GM12878 (cell line): ENCODE measurements around the gene PRKCE. TPM values are rescaled to one million over a fixed set of nuclear protein-coding genes. Genes with fewer than 3 reads are reported as not detected.
A peak's percentile ranks its signal among the peaks of the same experiment; 100 is the strongest.

ENCODE experiments used
- ATAC-seq: fragments of 200-7000 bp; cut with Tn5 transposase; 3 replicates; pipeline ENCODE4 v1.9.1; 2020; ENCODE audit warnings: mild to moderate bottlenecking, moderate library complexity
- BruUV-seq: library from RNA; stranded (reverse); fragments of 400-500 nt; replicated peaks from 2 replicates; lab custom pipeline; 2021; lab: Mats Ljungman, UMichigan
- CTCF ChIA-PET: fragments of 300-600 bp; sonication (Branson Sonifier 250); formaldehyde crosslinking; extraction: SDS; loops from one replicate; lab custom pipeline; 2021; ENCODE audit warnings: inconsistent platforms; lab: Yijun Ruan, JAX
- POLR2A ChIA-PET: fragments of 350-600 bp; formaldehyde crosslinking; extraction: SDS; loops from one replicate; lab custom pipeline; 2021; ENCODE audit warnings: inconsistent platforms; lab: Charles Lee
- RAD21 ChIA-PET: fragments of 300-600 bp; sonication (Branson Sonifier 250); formaldehyde crosslinking; loops from one replicate; lab custom pipeline; 2023; ENCODE audit warnings: antibody characterized with exemption; ENCODE audit not compliant: unreplicated experiment; lab: Charles Lee
- SMC1A ChIA-PET: fragments of 300-600 bp; sonication (Branson Sonifier 250); formaldehyde crosslinking; loops from one replicate; lab custom pipeline; 2023; ENCODE audit not compliant: unreplicated experiment, uncharacterized antibody; lab: Charles Lee
- DNase-seq: peaks from one replicate; pipeline ENCODE4 v3.0.0-alpha.2; 2011; ENCODE audit warnings: low read depth, low spot score
- FAIRE-seq: peaks from 3 replicates; lab custom pipeline; 2011; peaks lifted over from hg19 to GRCh38; lab: Jason Lieb, UNC
- H2AFZ ChIP-seq: 2 replicates; pipeline ENCODE4 v1.6.0; 2011; ENCODE audit warnings: low read depth, low read length, control low read depth; ENCODE audit not compliant: control insufficient read depth
- H3K27ac ChIP-seq: 2 replicates; pipeline ENCODE4 v1.5.1; 2011; ENCODE audit warnings: control low read depth; ENCODE audit not compliant: control insufficient read depth, insufficient read depth
- H3K27me3 ChIP-seq, 2 experiments: replicated peaks in 1 of 2; 2 replicates each; pipeline versions ENCODE4 v1.6.0 to v1.6.1; 2011; ENCODE audit warnings: low read length in 1 of 2; ENCODE audit not compliant: control insufficient read depth in 2 of 2, insufficient read depth in 2 of 2
- H3K36me3 ChIP-seq, 2 experiments: 2 replicates each; pipeline ENCODE4 v1.5.1; 2011; ENCODE audit warnings: low read length in 1 of 2; ENCODE audit not compliant: control insufficient read depth in 2 of 2, insufficient read depth in 2 of 2
- H3K4me1 ChIP-seq: 2 replicates; pipeline ENCODE4 v1.6.1; 2011; ENCODE audit warnings: mild to moderate bottlenecking, low read length, moderate library complexity, mixed read lengths; ENCODE audit not compliant: control insufficient read depth, insufficient read depth
- H3K4me2 ChIP-seq: 2 replicates; pipeline ENCODE4 v1.6.0; 2011; ENCODE audit warnings: control low read depth; ENCODE audit not compliant: control insufficient read depth, insufficient read depth
- H3K4me3 ChIP-seq: fragments of 200-600 bp; sonication (generic); 2 replicates; pipeline ENCODE4 v1.5.1; 2016
- H3K79me2 ChIP-seq: 2 replicates; pipeline ENCODE4 v1.6.0; 2011; ENCODE audit warnings: low read length; ENCODE audit not compliant: control insufficient read depth, insufficient read depth
- H3K9ac ChIP-seq: 2 replicates; pipeline ENCODE4 v1.8.0; 2011; ENCODE audit warnings: low read length, control low read depth, mixed read lengths; ENCODE audit not compliant: control insufficient read depth, insufficient read depth
- H3K9me3 ChIP-seq: replicated peaks from 3 replicates; pipeline ENCODE4 v1.5.1; 2011; ENCODE audit warnings: mild to moderate bottlenecking, low read length; ENCODE audit not compliant: control insufficient read depth, insufficient read depth
- H4K20me1 ChIP-seq: 2 replicates; pipeline ENCODE4 v1.6.0; 2011; ENCODE audit not compliant: control insufficient read depth, insufficient read depth
- CBX3 ChIP-seq: fragments of 200-600 bp; sonication (generic); IDR thresholded peaks from 2 replicates; pipeline ENCODE4 v1.6.1; 2016; ENCODE audit warnings: low read depth, borderline replicate concordance
- FOXM1 ChIP-seq: IDR thresholded peaks from 2 replicates; pipeline ENCODE4 v1.6.1; 2012; ENCODE audit warnings: low read depth, mild to moderate bottlenecking, inconsistent platforms, low read length, moderate library complexity
- IRF5 ChIP-seq: fragments of 450-650 bp; IDR thresholded peaks from 2 replicates; pipeline ENCODE4 v1.6.1; 2017; ENCODE audit warnings: borderline replicate concordance
- NFYB ChIP-seq: IDR thresholded peaks from 2 replicates; pipeline ENCODE4 v1.6.1; 2011; ENCODE audit warnings: low read depth, mild to moderate bottlenecking, low read length, improper control_type of control experiment, moderate library complexity; ENCODE audit not compliant: insufficient read depth
- NR2F1 ChIP-seq: fragments of 450-650 bp; conservative IDR thresholded peaks from 2 replicates; pipeline ENCODE4 v1.6.1; 2017; ENCODE audit warnings: mild to moderate bottlenecking
- PAX8 ChIP-seq: fragments of 450-650 bp; IDR thresholded peaks from 2 replicates; pipeline ENCODE4 v1.6.1; 2017; ENCODE audit warnings: mild to moderate bottlenecking, moderate library complexity
- RAD51 ChIP-seq: fragments of 450-650 bp; IDR thresholded peaks from 2 replicates; pipeline ENCODE4 v1.6.1; 2016; ENCODE audit warnings: moderate library complexity, mild to moderate bottlenecking, inconsistent platforms
- SIN3A ChIP-seq: IDR thresholded peaks from 2 replicates; pipeline ENCODE4 v1.6.1; 2012; ENCODE audit warnings: low read depth, low read length, improper control_type of control experiment
- ZNF622 ChIP-seq: fragments of 450-650 bp; IDR thresholded peaks from 2 replicates; pipeline ENCODE4 v1.6.1; 2017; ENCODE audit warnings: mild to moderate bottlenecking, inconsistent platforms
- ZSCAN29 ChIP-seq: fragments of 450-650 bp; IDR thresholded peaks from 2 replicates; pipeline ENCODE4 v1.6.1; 2017; ENCODE audit warnings: mild to moderate bottlenecking, moderate library complexity
- WGBS: methylation state at CpG from one replicate; pipeline ENCODE4 v1.1.6; 2016; ENCODE audit warnings: low lambda C conversion rate; ENCODE audit not compliant: insufficient replicate concordance, insufficient coverage; ENCODE audit errors: missing lambda C conversion rate; 5-methylcytosine and 5-hydroxymethylcytosine counted together
- in situ Hi-C: fragments of 300-500 bp; cut with MboI; formaldehyde crosslinking; loops from 9 replicates; pipeline ENCODE4 v1.14.3; 2018; ENCODE audit warnings: mixed read lengths
- intact Hi-C: fragments of 100-400 bp; cut with micrococcal nuclease; formaldehyde crosslinking; loops from one replicate; pipeline ENCODE4 v1.14.2; 2022; ENCODE audit not compliant: unreplicated experiment
- polyA plus RNA-seq, 11 experiments: library from polyadenylated mRNA; depleted of rRNA in 4 of 11; unstranded in 6 of 11; stranded (reverse) in 5 of 11; fragments of >200 nt; fragmentation: Nextera tagmentation in 4 of 11; fragmentation: Illumina TruSeq in 1 of 11; extraction: Ambion mirVana in 4 of 11; extraction: Trizol in 1 of 11; gene quantifications; 1 replicate in 1 of 11; 2 replicates in 10 of 11; pipeline versions ENCODE4 v1.2.1 to v1.2.3, GENCODE V29; 2011 to 2016; ENCODE audit warnings: inconsistent platforms in 2 of 11, missing spikeins in 2 of 11, low read depth in 1 of 11
- total RNA-seq, 4 experiments: library from RNA; depleted of rRNA in 3 of 4; stranded (reverse); fragments of >200 nt in 3 of 4; fragmentation: Illumina TruSeq in 1 of 4; extraction: Trizol in 1 of 4; gene quantifications; 2 replicates each; pipeline versions ENCODE4 v1.2.1 to v1.2.3, GENCODE V29; 2013 to 2021
- TF ChIP-seq, protein P1 (sequence below): fragments of 450-650 bp; IDR thresholded peaks from 2 replicates; pipeline ENCODE4 v1.6.1; 2017; ENCODE audit warnings: mild to moderate bottlenecking, moderate library complexity
- TF ChIP-seq, protein P2 (sequence below): fragments of 450-650 bp; formaldehyde crosslinking; IDR thresholded peaks from 2 replicates; pipeline ENCODE4 v1.5.0; 2022; ENCODE audit warnings: mild to moderate bottlenecking, missing genetic modification characterization

The PRKCE gene
- total and polyA plus RNA-seq, 10 of the 15 experiments (the other 5 are each of a cell fraction or from before 2014, with no cell fraction given) = 2.6 to 28.2 (median 11.3) TPM

- CTCF ChIA-PET = interaction anchor here (0.6 to 1.9 kb wide), 7 partner anchors 14 to 188 kb away, joined by 3 to 4 read pairs (median 3); no protein-coding TSS in a partner anchor
- TF ChIP-seq, protein P1, sequence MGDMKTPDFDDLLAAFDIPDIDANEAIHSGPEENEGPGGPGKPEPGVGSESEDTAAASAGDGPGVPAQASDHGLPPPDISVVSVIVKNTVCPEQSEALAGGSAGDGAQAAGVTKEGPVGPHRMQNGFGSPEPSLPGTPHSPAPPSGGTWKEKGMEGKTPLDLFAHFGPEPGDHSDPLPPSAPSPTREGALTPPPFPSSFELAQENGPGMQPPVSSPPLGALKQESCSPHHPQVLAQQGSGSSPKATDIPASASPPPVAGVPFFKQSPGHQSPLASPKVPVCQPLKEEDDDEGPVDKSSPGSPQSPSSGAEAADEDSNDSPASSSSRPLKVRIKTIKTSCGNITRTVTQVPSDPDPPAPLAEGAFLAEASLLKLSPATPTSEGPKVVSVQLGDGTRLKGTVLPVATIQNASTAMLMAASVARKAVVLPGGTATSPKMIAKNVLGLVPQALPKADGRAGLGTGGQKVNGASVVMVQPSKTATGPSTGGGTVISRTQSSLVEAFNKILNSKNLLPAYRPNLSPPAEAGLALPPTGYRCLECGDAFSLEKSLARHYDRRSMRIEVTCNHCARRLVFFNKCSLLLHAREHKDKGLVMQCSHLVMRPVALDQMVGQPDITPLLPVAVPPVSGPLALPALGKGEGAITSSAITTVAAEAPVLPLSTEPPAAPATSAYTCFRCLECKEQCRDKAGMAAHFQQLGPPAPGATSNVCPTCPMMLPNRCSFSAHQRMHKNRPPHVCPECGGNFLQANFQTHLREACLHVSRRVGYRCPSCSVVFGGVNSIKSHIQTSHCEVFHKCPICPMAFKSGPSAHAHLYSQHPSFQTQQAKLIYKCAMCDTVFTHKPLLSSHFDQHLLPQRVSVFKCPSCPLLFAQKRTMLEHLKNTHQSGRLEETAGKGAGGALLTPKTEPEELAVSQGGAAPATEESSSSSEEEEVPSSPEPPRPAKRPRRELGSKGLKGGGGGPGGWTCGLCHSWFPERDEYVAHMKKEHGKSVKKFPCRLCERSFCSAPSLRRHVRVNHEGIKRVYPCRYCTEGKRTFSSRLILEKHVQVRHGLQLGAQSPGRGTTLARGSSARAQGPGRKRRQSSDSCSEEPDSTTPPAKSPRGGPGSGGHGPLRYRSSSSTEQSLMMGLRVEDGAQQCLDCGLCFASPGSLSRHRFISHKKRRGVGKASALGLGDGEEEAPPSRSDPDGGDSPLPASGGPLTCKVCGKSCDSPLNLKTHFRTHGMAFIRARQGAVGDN = peak; percentile 17; the same call in 1 of the 2 replicates
- no peak for TF ChIP-seq NFYB
- no peak; the same call in 1 of the 2 replicates for TF ChIP-seq FOXM1
- no peak for TF ChIP-seq CBX3
- TF ChIP-seq ZSCAN29 = no peak
- TF ChIP-seq IRF5 = peak; percentile 47; the same call in 1 of the 2 replicates
- TF ChIP-seq, protein P2, sequence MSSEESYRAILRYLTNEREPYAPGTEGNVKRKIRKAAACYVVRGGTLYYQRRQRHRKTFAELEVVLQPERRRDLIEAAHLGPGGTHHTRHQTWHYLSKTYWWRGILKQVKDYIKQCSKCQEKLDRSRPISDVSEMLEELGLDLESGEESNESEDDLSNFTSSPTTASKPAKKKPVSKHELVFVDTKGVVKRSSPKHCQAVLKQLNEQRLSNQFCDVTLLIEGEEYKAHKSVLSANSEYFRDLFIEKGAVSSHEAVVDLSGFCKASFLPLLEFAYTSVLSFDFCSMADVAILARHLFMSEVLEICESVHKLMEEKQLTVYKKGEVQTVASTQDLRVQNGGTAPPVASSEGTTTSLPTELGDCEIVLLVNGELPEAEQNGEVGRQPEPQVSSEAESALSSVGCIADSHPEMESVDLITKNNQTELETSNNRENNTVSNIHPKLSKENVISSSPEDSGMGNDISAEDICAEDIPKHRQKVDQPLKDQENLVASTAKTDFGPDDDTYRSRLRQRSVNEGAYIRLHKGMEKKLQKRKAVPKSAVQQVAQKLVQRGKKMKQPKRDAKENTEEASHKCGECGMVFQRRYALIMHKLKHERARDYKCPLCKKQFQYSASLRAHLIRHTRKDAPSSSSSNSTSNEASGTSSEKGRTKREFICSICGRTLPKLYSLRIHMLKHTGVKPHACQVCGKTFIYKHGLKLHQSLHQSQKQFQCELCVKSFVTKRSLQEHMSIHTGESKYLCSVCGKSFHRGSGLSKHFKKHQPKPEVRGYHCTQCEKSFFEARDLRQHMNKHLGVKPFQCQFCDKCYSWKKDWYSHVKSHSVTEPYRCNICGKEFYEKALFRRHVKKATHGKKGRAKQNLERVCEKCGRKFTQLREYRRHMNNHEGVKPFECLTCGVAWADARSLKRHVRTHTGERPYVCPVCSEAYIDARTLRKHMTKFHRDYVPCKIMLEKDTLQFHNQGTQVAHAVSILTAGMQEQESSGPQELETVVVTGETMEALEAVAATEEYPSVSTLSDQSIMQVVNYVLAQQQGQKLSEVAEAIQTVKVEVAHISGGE (CRISPR knock-in tag) = peak; percentile 56
- TF ChIP-seq RAD51 = no peak
- TF ChIP-seq NR2F1 = 0 out of 2 replicates have a peak, but pooled peaks have one; percentile 19
- TF ChIP-seq SIN3A = 0 out of 2 replicates have a peak, but pooled peaks have one; percentile 47
- no peak for TF ChIP-seq PAX8
- no peak for TF ChIP-seq ZNF622
These were observed 40.2 kb upstream of the PRKCE start, which contains the start of gene SRBD1 for GRCh38 chr2:45611020-45611859. SRBD1 (minus strand) TSS chr2:45611267; CDS start chr2:45605441, 5,826 bp downstream.

More at GRCh38 chr2:45611020-45611859, 40.2 kb upstream of the PRKCE start, which contains the start of gene SRBD1:
- H2AFZ ChIP-seq = peak within 1 kb of the TSS; percentile 94
- SMC1A ChIA-PET = interaction anchor here (0.7 to 1.8 kb wide), 7 partner anchors 22 to 382 kb away, joined by 3 to 6 read pairs (median 4); no protein-coding TSS in a partner anchor
- WGBS = 2% methylated on average over 44 of the region's 44 CpGs
- no peaks in the 10 kb centered on the region for H3K9me3 ChIP-seq
- H4K20me1 ChIP-seq = no peaks in the 10 kb centered on the region
- H3K27me3 ChIP-seq = no peaks in the 10 kb centered on the region
- FAIRE-seq (peak; percentile 85), DNase-seq (peak; percentile 73), ATAC-seq (peak; percentile 94)
- H3K4me2 ChIP-seq = peak within 1 kb of the TSS; percentile 85
- peak within 1 kb of the TSS; percentile 97 for H3K4me3 ChIP-seq
- in situ Hi-C loops = no loop called here
- intact Hi-C loops = no loop called here
- H3K4me1 ChIP-seq = peaks cover 6% of the 10 kb centered on the region; the same call in 1 of the 2 replicates
- RAD21 ChIA-PET = interaction anchor here (0.7 to 1.2 kb wide), 4 partner anchors 23 to 225 kb away, joined by 3 read pairs; no protein-coding TSS in a partner anchor
- TSS peak; percentile 89 for BruUV-seq
- H3K79me2 ChIP-seq = peaks cover 33% of the 10 kb centered on the region
- peak within 1 kb of the TSS; percentile 93 for H3K9ac ChIP-seq
- POLR2A ChIA-PET = interaction anchor here (0.6 to 1.4 kb wide), 5 partner anchors 14 to 347 kb away, joined by 3 to 6 read pairs (median 3); no protein-coding TSS in a partner anchor
- H3K27ac ChIP-seq = peak within 1 kb of the TSS; percentile 89
- no peaks in the 10 kb centered on the region for H3K36me3 ChIP-seq
